ENCODE results near the gene MTRR.

DNA sequence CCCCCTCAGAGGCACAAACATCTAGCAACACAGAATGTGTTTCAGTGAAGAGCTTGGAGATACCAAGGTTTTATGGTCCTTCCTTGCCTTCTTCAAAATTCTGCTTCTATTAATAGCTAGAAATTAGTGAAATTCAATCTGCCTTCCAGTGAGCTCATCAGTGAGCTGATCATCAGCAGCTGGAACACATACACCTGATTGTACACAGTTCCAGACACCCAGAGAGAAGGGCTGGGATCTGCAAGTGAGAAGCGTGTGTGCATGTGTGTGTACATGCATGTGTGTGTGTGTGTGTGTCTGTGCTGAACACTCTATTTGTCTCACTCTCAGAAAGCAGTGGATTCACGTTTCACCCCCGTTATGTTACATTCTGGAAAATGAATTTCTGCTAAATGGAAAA, 46.5 kb upstream of the MTRR start:
- TF ChIP-seq POLR2AphosphoS5 (IDR thresholded peaks at IDR 0.05): no peak
- TF ChIP-seq, protein P1, sequence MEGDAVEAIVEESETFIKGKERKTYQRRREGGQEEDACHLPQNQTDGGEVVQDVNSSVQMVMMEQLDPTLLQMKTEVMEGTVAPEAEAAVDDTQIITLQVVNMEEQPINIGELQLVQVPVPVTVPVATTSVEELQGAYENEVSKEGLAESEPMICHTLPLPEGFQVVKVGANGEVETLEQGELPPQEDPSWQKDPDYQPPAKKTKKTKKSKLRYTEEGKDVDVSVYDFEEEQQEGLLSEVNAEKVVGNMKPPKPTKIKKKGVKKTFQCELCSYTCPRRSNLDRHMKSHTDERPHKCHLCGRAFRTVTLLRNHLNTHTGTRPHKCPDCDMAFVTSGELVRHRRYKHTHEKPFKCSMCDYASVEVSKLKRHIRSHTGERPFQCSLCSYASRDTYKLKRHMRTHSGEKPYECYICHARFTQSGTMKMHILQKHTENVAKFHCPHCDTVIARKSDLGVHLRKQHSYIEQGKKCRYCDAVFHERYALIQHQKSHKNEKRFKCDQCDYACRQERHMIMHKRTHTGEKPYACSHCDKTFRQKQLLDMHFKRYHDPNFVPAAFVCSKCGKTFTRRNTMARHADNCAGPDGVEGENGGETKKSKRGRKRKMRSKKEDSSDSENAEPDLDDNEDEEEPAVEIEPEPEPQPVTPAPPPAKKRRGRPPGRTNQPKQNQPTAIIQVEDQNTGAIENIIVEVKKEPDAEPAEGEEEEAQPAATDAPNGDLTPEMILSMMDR (IDR thresholded peaks at IDR 0.05): no peak

Data from prostate gland (tissue), 2 donors.